ENCODE measurements around the gene ACTRT3.

DNA sequence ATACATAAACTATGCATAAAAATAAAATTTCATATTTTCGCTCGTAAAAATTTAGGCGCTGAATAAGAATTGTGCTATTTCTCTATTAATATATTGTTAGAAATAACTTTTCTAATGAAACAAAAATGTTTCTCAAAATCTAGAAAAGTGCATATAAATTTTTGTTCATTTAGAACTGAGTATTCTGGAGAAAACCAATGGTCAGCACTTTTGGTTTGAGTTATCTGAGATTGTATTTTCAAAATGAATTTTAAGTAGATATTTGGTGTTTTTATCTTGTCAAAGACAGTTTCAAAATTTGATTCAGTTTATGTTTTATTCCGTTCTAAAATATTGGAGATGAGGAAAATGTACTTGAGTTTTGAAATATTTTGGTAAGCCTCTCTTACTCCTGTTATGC, 17.8 kb upstream of the ACTRT3 start:
- TF ChIP-seq, protein P1, sequence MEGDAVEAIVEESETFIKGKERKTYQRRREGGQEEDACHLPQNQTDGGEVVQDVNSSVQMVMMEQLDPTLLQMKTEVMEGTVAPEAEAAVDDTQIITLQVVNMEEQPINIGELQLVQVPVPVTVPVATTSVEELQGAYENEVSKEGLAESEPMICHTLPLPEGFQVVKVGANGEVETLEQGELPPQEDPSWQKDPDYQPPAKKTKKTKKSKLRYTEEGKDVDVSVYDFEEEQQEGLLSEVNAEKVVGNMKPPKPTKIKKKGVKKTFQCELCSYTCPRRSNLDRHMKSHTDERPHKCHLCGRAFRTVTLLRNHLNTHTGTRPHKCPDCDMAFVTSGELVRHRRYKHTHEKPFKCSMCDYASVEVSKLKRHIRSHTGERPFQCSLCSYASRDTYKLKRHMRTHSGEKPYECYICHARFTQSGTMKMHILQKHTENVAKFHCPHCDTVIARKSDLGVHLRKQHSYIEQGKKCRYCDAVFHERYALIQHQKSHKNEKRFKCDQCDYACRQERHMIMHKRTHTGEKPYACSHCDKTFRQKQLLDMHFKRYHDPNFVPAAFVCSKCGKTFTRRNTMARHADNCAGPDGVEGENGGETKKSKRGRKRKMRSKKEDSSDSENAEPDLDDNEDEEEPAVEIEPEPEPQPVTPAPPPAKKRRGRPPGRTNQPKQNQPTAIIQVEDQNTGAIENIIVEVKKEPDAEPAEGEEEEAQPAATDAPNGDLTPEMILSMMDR (IDR thresholded peaks at IDR 0.05), result no peak
- no peak for TF ChIP-seq POLR2A (IDR thresholded peaks at IDR 0.05)
